ENCODE measurements around the gene MACROD1. TPM values are rescaled to one million over a fixed set of nuclear protein-coding genes. Genes with fewer than 3 reads are reported as not detected.

MACROD1 gene
- total RNA-seq, 1 donor from 2014 or later = 61.4 TPM

DNA sequence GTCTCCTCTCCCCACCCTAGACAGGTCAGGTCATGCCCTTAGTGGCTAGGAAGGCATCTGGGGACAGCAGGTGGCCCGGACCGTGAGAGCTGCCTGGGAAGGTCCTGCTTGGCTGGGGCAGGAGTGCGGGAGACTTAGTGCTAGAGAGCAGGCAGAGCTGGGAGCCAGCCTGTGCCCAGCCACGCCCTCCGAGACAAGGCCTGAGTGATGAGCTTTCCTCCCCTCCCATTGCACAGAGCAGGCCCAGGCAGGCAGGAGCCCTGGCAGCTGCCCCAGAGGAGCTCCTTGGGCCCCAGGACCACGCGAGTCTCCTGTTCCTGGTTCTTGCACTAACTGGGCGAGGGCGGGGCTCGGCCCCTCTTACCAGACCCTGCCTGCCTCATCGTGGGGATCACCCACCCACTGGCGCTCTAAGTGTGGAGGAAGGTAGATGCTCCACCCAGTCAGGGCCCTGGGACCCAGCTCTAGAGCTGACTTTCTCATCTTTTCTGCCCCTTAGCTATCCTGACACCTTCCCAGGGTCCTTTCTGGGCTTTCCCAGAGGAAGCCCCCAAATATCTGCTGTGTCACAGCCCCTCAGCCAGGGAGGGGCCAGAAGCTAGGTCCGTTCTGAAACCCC, 44.9 kb downstream of the MACROD1 start:
- H3K36me3 ChIP-seq = no peaks in the 10 kb centered on the region
- no peak overlapping the region for H3K4me3 ChIP-seq
- no peak for DNase-seq (ENCODE audit: extremely low spot score in 2 of 2)
- H3K27ac ChIP-seq = no peak overlapping the region
- intact Hi-C loops (cut with DNase I) = no loop called here
- H3K4me1 ChIP-seq = peaks cover 7% of the 10 kb centered on the region
- no peaks in the 10 kb centered on the region for H3K9me3 ChIP-seq
- TF ChIP-seq POLR2A (IDR thresholded peaks at IDR 0.05) (no peak), POLR2AphosphoS5 (IDR thresholded peaks at IDR 0.05; ENCODE audit: insufficient read depth in 1 of 2, low read depth in 1 of 2) (peak in 1 of 2 donors; percentile 34)
- H3K27me3 ChIP-seq = no peaks in the 10 kb centered on the region

DNA sequence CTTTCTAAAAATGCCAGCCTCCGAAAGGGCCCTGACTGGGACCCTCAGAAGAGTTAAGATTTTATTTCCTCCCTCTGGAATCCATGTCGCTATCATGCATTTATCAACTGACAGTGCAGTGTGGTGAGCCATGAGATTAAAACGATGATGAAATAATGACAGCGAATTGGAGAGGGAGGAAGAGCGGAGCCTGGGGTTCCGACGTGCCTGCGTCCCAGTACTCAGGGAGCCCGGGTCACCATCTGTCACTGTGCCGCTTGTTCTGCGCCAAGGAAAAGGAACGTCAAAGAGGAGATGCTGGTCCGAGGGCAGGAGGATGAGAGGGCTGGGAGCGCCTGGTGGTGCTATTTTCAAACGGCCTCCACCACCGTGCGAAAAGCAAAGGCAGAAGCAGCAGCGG, 46.2 kb downstream of the MACROD1 start:
- Histone ChIP-seq H3K4me1 (peaks cover 7% of the 10 kb centered on the region), H3K9me3 (no peaks in the 10 kb centered on the region), H3K27ac (no peak overlapping the region), H3K4me3 (no peak overlapping the region), H3K36me3 (no peaks in the 10 kb centered on the region), H3K27me3 (no peaks in the 10 kb centered on the region)
- intact Hi-C loops (cut with DNase I) = no loop called here
- DNase-seq (ENCODE audit: extremely low spot score in 2 of 2) = no peak
- TF ChIP-seq POLR2A (IDR thresholded peaks at IDR 0.05) (no peak), POLR2AphosphoS5 (IDR thresholded peaks at IDR 0.05; ENCODE audit: insufficient read depth in 1 of 2, low read depth in 1 of 2) (no peak)
- TF ChIP-seq, protein P1, sequence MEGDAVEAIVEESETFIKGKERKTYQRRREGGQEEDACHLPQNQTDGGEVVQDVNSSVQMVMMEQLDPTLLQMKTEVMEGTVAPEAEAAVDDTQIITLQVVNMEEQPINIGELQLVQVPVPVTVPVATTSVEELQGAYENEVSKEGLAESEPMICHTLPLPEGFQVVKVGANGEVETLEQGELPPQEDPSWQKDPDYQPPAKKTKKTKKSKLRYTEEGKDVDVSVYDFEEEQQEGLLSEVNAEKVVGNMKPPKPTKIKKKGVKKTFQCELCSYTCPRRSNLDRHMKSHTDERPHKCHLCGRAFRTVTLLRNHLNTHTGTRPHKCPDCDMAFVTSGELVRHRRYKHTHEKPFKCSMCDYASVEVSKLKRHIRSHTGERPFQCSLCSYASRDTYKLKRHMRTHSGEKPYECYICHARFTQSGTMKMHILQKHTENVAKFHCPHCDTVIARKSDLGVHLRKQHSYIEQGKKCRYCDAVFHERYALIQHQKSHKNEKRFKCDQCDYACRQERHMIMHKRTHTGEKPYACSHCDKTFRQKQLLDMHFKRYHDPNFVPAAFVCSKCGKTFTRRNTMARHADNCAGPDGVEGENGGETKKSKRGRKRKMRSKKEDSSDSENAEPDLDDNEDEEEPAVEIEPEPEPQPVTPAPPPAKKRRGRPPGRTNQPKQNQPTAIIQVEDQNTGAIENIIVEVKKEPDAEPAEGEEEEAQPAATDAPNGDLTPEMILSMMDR (IDR thresholded peaks at IDR 0.05) = no peak

DNA sequence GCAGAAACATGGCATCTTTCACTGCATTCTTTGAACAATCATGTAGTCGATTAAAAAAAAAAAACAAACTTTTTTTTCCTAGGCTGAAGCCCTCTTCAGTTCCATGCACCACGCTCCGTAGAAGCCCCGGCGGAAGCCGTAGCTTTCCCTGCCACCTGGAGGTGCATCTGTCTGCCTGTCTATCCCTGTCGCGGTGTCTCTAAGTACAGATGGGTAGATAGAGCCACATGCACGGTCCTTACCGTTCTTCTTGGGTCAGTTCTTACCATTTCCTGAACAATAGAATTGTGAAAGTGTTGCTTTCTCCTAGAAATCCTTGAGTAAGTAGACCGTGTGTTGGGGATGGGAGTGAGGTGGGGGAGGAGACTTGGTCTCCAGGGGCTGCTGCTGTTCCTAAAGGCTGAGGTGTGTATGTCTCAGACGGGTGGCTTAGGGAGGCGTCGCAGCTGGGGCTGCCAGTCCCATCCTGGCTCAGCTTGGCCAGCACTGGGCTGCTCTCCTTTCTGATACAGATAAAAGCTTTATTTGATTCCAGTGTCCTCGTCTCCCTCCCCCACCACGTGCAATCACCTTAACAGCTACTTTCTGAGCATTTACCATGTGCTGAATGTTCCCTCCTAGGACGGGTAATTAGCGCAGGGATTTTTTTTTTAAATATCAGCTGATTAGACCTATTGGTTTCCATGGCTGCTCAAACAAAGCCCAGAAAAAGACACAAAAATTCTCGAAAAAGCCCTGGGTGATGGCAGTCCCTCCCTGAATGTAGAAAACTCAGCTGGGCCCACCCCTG, 46.8 kb downstream of the MACROD1 start:
- H3K27me3 ChIP-seq = no peaks in the 10 kb centered on the region
- H3K9me3 ChIP-seq = no peaks in the 10 kb centered on the region
- TF ChIP-seq POLR2AphosphoS5 (IDR thresholded peaks at IDR 0.05; ENCODE audit: insufficient read depth in 1 of 2, low read depth in 1 of 2) = no peak
- TF ChIP-seq, protein P1 (IDR thresholded peaks at IDR 0.05) = no peak
- no peak for TF ChIP-seq POLR2A (IDR thresholded peaks at IDR 0.05)
- H3K36me3 ChIP-seq = no peaks in the 10 kb centered on the region
- DNase-seq (ENCODE audit: extremely low spot score in 2 of 2) = no peak
- intact Hi-C loops (cut with DNase I) = no loop called here
- H3K27ac ChIP-seq = no peak overlapping the region
- H3K4me1 ChIP-seq = peaks cover 7% of the 10 kb centered on the region
- H3K4me3 ChIP-seq = no peak overlapping the region

DNA sequence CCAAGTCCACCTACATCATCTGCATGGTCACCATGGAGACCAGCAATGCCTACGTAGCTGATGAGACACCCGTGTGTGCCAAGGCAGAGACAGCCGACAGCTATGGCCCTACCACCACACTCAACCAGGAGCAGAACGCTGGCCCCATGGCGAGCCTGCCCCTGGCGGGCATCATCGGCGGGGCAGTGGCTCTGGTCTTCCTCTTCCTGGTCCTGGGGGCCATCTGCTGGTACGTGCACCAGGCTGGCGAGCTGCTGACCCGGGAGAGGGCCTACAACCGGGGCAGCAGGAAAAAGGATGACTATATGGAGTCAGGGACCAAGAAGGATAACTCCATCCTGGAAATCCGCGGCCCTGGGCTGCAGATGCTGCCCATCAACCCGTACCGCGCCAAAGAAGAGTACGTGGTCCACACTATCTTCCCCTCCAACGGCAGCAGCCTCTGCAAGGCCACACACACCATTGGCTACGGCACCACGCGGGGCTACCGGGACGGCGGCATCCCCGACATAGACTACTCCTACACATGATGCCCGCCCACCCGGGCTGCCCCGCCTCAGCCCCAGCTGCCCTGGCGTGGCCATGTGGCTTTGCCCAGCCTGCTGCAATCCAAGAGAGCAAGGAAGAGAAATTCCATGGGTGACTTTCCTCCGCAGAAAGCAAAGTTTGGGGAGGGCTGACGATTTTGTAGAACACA, 48.0 kb downstream of the MACROD1 start:
- H3K4me3 ChIP-seq = no peak overlapping the region
- H3K4me1 ChIP-seq = peaks cover 7% of the 10 kb centered on the region
- DNase-seq (ENCODE audit: extremely low spot score in 2 of 2) = no peak
- intact Hi-C loops (cut with DNase I) = no loop called here
- H3K36me3 ChIP-seq = no peaks in the 10 kb centered on the region
- H3K9me3 ChIP-seq = no peaks in the 10 kb centered on the region
- no peaks in the 10 kb centered on the region for H3K27me3 ChIP-seq
- TF ChIP-seq, protein P1 (IDR thresholded peaks at IDR 0.05) = no peak
- no peak for TF ChIP-seq POLR2AphosphoS5 (IDR thresholded peaks at IDR 0.05; ENCODE audit: insufficient read depth in 1 of 2, low read depth in 1 of 2)
- no peak for TF ChIP-seq POLR2A (IDR thresholded peaks at IDR 0.05)
- no peak overlapping the region for H3K27ac ChIP-seq
